A673 (cell line): Measurements from ENCODE around the gene SLF2.

Experiments used
- CTCF ChIP-seq: fragments of 300-800, 200-600 bp; sonication (generic); conservative IDR thresholded peaks from 2 replicates; pipeline ENCODE4 v1.5.1; 2017; ENCODE audit warnings: low read depth, mild to moderate bottlenecking, antibody characterized with exemption, low read length, moderate library complexity, mixed read lengths
- EZH2 ChIP-seq: fragments of 200-600 bp; sonication (generic); IDR thresholded peaks from 2 replicates; pipeline ENCODE4 v1.6.1; 2017; ENCODE audit warnings: borderline replicate concordance, low read depth, mild to moderate bottlenecking, mixed read lengths, antibody characterized with exemption, low read length; ENCODE audit not compliant: poor library complexity, severe bottlenecking

GRCh38 chr10:101007099-101007711 is 94.4 kb downstream of the SLF2 start:
- TF ChIP-seq CTCF (no peak), EZH2 (no peak)
